Right lobe of liver (tissue), 6 donors: Measurements from ENCODE around the gene PLPPR2. TPM values are rescaled to one million over a fixed set of nuclear protein-coding genes. Genes with fewer than 3 reads are reported as not detected.

Experiments
- ATAC-seq, 4 donors: fragments of 200-7000 bp; cut with Tn5 transposase; one replicate each; pipeline ENCODE4 v1.9.1; 2020; ENCODE audit warnings: mild to moderate bottlenecking in 4 of 4, moderate library complexity in 4 of 4
- DNase-seq, 3 donors: peaks; one replicate each; pipeline ENCODE4 v3.0.0-alpha.2; 2020
- H3K27ac ChIP-seq, 3 donors: fragments of 200-600 bp; one replicate each; pipeline ENCODE4 v1.8.0; 2022
- H3K27me3 ChIP-seq, 2 donors: fragments of 200-600 bp; one replicate each; pipeline ENCODE4 v1.8.0; 2022
- H3K36me3 ChIP-seq, 4 donors: fragments of 200-600 bp; sonication (generic) in 1 of 4; one replicate each; pipeline versions ENCODE4 v1.5.1 to v1.8.0; 2017 to 2022; ENCODE audit warnings: control low read depth in 1 of 4
- H3K4me1 ChIP-seq, 4 donors: fragments of 200-600 bp; sonication (generic) in 1 of 4; one replicate each; pipeline versions ENCODE4 v1.5.1 to v1.8.0; 2017 to 2022; ENCODE audit warnings: control low read depth in 1 of 4
- H3K4me3 ChIP-seq, 3 donors: fragments of 200-600 bp; one replicate each; pipeline ENCODE4 v1.8.0; 2022
- H3K9me3 ChIP-seq, 4 donors: fragments of 200-600 bp; sonication (generic) in 1 of 4; one replicate each; pipeline versions ENCODE4 v1.5.1 to v1.8.0; 2017 to 2022; ENCODE audit warnings: control low read depth in 1 of 4
- POLR2A ChIP-seq: fragments of 450-650 bp; IDR thresholded peaks from one replicate; pipeline ENCODE4 v1.6.1; 2017; ENCODE audit warnings: antibody characterized with exemption, mild to moderate bottlenecking
- WGBS: methylation state at CpG from one replicate; pipeline ENCODE4 v1.1.6; 2018; ENCODE audit warnings: low coverage, low lambda C conversion rate; ENCODE audit not compliant: insufficient coverage; ENCODE audit errors: missing lambda C conversion rate; 5-methylcytosine and 5-hydroxymethylcytosine counted together
- intact Hi-C, 2 donors: fragments of 100-400 bp; cut with DNase I; formaldehyde crosslinking; loops; one replicate each; pipeline versions ENCODE4 v1.11.2 to v1.14.1; 2022
- total RNA-seq, 6 experiments: library from RNA; depleted of rRNA in 2 of 6; stranded (reverse); fragments of >200 nt in 2 of 6; fragmentation: NEBNext Ultra II Directional in 3 of 6; extraction: Animal tissue kit (Norgen Biotek cat#: 25700) in 3 of 6; gene quantifications; one replicate each; pipeline versions ENCODE4 v1.1.0 to v1.2.4, GENCODE V29; 2016 to 2023
- TF ChIP-seq, protein P1 (sequence below), 4 donors: fragments of 200-600 bp in 3 of 4; fragments of 450-650 bp in 1 of 4; IDR thresholded peaks; one replicate each; pipeline versions ENCODE4 v1.5.1 to v1.8.0; 2016 to 2022; ENCODE audit warnings: antibody characterized with exemption in 4 of 4, mild to moderate bottlenecking in 2 of 4
- donor health status: DM: no; HTN: yes; CAD: no.
- donor health status: DM: no; HTN: no; CAD: no.
- donor health status: DM: no; HTN: no; CAD: no.
- donor health status: DM: no; HTN: yes; CAD: no.
- donor health status: DM: no; HTN: yes; CAD: no.

The PLPPR2 gene
- total RNA-seq, 6 experiments from 2014 or later: 6.7 to 17.5 (median 10.2) TPM

DNA sequence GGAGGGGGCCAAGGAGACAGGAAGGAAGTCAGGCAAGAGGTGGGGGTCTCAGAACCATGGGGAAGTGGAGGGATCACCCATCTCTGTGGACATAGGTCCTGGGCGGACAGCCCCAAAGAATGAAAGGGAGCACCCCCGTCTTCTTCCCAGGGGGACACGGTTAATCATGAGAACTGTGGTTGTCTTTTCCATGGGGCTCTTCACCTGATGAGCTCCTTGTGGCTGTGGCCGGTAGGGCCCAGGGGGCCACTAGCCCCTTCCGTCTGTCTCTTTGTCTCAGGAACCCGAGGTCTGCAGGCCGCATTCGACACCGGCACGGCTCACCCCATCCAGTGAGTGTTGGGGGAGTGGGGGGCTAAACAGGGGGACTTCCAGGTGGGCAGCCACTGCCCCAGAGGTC lies 8.6 kb downstream of the PLPPR2 start:
- ATAC-seq: no peak
- intact Hi-C loops: no loop called here
- no peak for TF ChIP-seq POLR2A
- TF ChIP-seq, protein P1, sequence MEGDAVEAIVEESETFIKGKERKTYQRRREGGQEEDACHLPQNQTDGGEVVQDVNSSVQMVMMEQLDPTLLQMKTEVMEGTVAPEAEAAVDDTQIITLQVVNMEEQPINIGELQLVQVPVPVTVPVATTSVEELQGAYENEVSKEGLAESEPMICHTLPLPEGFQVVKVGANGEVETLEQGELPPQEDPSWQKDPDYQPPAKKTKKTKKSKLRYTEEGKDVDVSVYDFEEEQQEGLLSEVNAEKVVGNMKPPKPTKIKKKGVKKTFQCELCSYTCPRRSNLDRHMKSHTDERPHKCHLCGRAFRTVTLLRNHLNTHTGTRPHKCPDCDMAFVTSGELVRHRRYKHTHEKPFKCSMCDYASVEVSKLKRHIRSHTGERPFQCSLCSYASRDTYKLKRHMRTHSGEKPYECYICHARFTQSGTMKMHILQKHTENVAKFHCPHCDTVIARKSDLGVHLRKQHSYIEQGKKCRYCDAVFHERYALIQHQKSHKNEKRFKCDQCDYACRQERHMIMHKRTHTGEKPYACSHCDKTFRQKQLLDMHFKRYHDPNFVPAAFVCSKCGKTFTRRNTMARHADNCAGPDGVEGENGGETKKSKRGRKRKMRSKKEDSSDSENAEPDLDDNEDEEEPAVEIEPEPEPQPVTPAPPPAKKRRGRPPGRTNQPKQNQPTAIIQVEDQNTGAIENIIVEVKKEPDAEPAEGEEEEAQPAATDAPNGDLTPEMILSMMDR (IDR thresholded peaks at IDR 0.05): no peak
- H3K4me1 ChIP-seq: peaks cover 0 to 18% (median 3%) of the 10 kb centered on the region in 4 donors
- no peak overlapping the region for H3K27ac ChIP-seq
- no peaks in the 10 kb centered on the region for H3K27me3 ChIP-seq
- no CpG with 5 or more reads among the region's 10 CpGs for WGBS
- no peaks in the 10 kb centered on the region for H3K36me3 ChIP-seq
- no peak for DNase-seq
- H3K4me3 ChIP-seq: no peak overlapping the region
- H3K9me3 ChIP-seq: no peaks in the 10 kb centered on the region

DNA sequence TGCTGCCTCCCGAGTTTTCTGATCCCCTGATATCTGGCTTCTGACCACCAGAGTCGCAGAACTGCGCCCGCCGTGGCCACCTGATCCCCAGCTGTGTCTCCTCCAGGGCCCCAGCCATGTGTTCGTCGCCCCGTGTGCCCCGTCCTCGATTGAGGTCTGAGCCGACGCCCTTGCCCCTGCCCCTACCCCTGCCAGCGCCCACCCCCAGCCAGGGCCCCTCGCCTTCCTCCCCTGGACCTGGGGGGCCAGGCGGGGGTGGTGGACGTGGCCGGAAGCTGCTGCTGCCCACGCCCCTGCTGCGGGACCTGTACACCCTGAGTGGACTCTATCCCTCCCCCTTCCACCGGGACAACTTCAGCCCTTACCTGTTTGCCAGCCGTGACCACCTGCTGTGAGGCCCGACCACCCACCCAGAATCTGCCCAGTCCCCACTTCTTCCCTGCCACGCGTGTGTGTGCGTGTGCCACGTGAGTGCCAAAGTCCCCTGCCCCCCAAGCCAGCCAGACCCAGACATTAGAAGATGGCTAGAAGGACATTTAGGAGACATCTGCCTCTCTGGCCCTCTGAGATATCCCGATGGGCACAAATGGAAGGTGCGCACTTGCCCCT lies 9.2 kb downstream of the PLPPR2 start:
- Histone ChIP-seq H3K36me3 (no peaks in the 10 kb centered on the region), H3K4me1 (peaks cover 0 to 18% (median 3%) of the 10 kb centered on the region in 4 donors), H3K4me3 (no peak overlapping the region), H3K27ac (no peak overlapping the region), H3K9me3 (no peaks in the 10 kb centered on the region), H3K27me3 (no peaks in the 10 kb centered on the region)
- WGBS: 84% methylated on average over 5 of the region's 28 CpGs
- intact Hi-C loops: no loop called here
- TF ChIP-seq POLR2A: no peak
- TF ChIP-seq, protein P1 (IDR thresholded peaks at IDR 0.05): no peak
- ATAC-seq (no peak), DNase-seq (peak in 1 of 3 donors; percentile 45)

DNA sequence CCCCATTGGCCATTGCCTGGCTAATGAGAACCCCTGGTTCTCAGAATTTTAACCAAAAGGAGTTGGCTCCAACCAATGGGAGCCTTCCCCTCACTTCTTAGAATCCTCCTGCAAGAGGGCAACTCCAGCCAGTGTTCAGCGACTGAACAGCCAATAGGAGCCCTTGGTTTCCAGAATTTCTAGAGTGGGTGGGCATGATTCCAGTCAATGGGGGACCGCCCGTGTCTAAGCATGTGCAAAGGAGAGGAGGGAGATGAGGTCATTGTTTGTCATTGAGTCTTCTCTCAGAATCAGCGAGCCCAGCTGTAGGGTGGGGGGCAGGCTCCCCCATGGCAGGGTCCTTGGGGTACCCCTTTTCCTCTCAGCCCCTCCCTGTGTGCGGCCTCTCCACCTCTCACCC lies 9.7 kb downstream of the PLPPR2 start:
- no peaks in the 10 kb centered on the region for H3K9me3 ChIP-seq
- no peak overlapping the region for H3K4me3 ChIP-seq
- ATAC-seq: no peak
- peaks cover 0 to 18% (median 3%) of the 10 kb centered on the region in 4 donors for H3K4me1 ChIP-seq
- 80% methylated on average over 1 of the region's 5 CpGs for WGBS
- H3K36me3 ChIP-seq: no peaks in the 10 kb centered on the region
- H3K27me3 ChIP-seq: no peaks in the 10 kb centered on the region
- DNase-seq: no peak
- intact Hi-C loops: no loop called here
- TF ChIP-seq, protein P1 (IDR thresholded peaks at IDR 0.05): no peak
- TF ChIP-seq POLR2A: no peak
- H3K27ac ChIP-seq: no peak overlapping the region

DNA sequence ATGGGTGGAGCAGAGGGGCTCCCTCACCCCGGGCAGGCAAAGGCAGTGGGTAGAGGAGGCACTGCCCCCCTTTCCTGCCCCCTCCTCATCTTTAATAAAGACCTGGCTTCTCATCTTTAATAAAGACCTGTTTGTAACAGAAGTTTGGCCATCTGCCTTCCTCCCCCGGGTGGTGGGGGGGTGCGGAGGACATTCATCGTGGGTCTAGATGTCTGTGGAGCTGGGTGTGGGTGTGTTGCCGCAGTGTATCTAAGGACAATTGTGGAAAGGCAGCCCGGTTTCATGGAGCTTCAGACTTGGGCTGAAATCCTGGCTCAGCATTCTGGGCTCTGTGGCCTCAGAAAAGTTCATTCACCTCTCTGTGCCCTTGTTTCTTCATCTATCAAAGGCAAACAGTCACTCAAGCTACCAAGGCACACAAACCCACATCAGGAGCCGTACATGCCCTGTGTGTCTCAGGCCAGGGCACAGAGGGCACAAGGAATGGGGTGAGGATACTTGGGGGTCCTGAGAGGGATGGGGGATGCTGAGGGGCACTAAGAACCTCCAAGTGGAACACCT lies 10.4 kb downstream of the PLPPR2 start:
- Histone ChIP-seq H3K27ac (no peak overlapping the region), H3K36me3 (no peaks in the 10 kb centered on the region), H3K4me3 (no peak overlapping the region), H3K4me1 (peaks cover 0 to 18% (median 3%) of the 10 kb centered on the region in 4 donors), H3K9me3 (no peaks in the 10 kb centered on the region), H3K27me3 (no peaks in the 10 kb centered on the region)
- 35% methylated on average over 4 of the region's 7 CpGs for WGBS
- ATAC-seq (peak in 1 of 4 donors; percentile 57), DNase-seq (no peak)
- intact Hi-C loops: no loop called here
- no peak for TF ChIP-seq POLR2A

DNA sequence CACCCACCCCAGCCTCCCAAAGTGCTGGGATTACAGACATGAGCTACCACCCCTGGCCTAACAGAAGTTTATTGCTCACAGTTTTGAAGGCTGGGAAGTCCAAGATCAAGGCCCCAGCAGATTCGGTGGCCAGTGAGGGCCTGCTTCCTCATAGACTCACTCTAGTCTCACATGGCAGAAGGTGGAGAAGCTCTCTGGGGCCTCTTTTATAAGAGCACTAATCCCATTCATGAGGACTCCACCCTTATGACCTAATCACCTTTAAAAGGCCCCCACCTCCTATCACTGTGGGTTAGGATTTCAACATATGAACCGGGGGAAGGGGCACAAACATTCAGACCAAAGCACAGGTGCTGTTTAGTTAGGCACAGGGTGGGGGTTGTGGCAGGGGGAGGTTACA lies 12.3 kb downstream of the PLPPR2 start:
- Histone ChIP-seq H3K36me3 (no peaks in the 10 kb centered on the region), H3K9me3 (no peaks in the 10 kb centered on the region), H3K27ac (no peak overlapping the region), H3K4me1 (peaks cover 0 to 7% (median 0%) of the 10 kb centered on the region in 4 donors), H3K4me3 (no peak overlapping the region), H3K27me3 (no peaks in the 10 kb centered on the region)
- TF ChIP-seq, protein P1 (IDR thresholded peaks at IDR 0.05): no peak
- TF ChIP-seq POLR2A: no peak
- WGBS: 71% methylated on average over 1 of the region's 2 CpGs
- DNase-seq: no peak
- intact Hi-C loops: no loop called here
- ATAC-seq: no peak
